ENCODE results near the gene ZNF716.
"Not testable (repeated sequence)": the region's sequence is repeated elsewhere in the genome, so short reads cannot be mapped to it uniquely, and the experiment has no call there.

Gene ZNF716

GRCh38 chr7:57426629-57427003, 23.4 kb upstream of the ZNF716 start:
- DNase-seq = no peak

GRCh38 chr7:57427146-57427545, 22.8 kb upstream of the ZNF716 start:
- no peak for DNase-seq

- DNase-seq = no peak
Observed at GRCh38 chr7:57427594-57427993, 22.4 kb upstream of the ZNF716 start.

- DNase-seq = no peak
Observed at GRCh38 chr7:57432583-57432982, 17.4 kb upstream of the ZNF716 start.

GRCh38 chr7:57437581-57437980, 12.4 kb upstream of the ZNF716 start:
- no peak for DNase-seq

GRCh38 chr7:57438244-57438643, 11.7 kb upstream of the ZNF716 start:
- no peak for DNase-seq

- no peak for DNase-seq
Observed at GRCh38 chr7:57443567-57443966, 6.4 kb upstream of the ZNF716 start.

- DNase-seq = not testable (repeated sequence)
Observed at GRCh38 chr7:57469186-57469828, 19.3 kb downstream of the ZNF716 start.

GRCh38 chr7:57480304-57480703, 30.3 kb downstream of the ZNF716 start:
- not testable (repeated sequence) for DNase-seq

GRCh38 chr7:57485022-57485421, 35.0 kb downstream of the ZNF716 start:
- DNase-seq = not testable (repeated sequence)

GRCh38 chr7:57487957-57488356, 38.0 kb downstream of the ZNF716 start:
- DNase-seq = no peak

- DNase-seq = not testable (repeated sequence)
Observed at GRCh38 chr7:57495111-57495510, 45.1 kb downstream of the ZNF716 start.

GRCh38 chr7:57496395-57496794, 46.4 kb downstream of the ZNF716 start:
- no peak for DNase-seq

GRCh38 chr7:57505176-57505575, 55.2 kb downstream of the ZNF716 start:
- DNase-seq = no peak
